H1 (cell line): ENCODE results near the gene CHCHD6.

ENCODE experiments used
- BRCA1 ChIP-seq: IDR thresholded peaks from 2 replicates; pipeline ENCODE4 v1.6.1; 2012; ENCODE audit warnings: low read depth, low read length, improper control_type of control experiment
- EGR1 ChIP-seq: IDR thresholded peaks from 2 replicates; pipeline ENCODE4 v1.6.1; 2011; ENCODE audit warnings: low read depth, low read length, borderline replicate concordance
- EP300 ChIP-seq, 2 experiments: IDR thresholded peaks; 1 replicate in 1 of 2; 2 replicates in 1 of 2; pipeline ENCODE4 v1.6.1; 2011 to 2012; ENCODE audit warnings: low read depth in 2 of 2, low read length in 2 of 2, mild to moderate bottlenecking in 2 of 2, borderline replicate concordance in 1 of 2, inconsistent platforms in 1 of 2, moderate library complexity in 1 of 2
- POLR2AphosphoS5 ChIP-seq: IDR thresholded peaks from 2 replicates; pipeline ENCODE4 v1.6.1; 2011; ENCODE audit warnings: low read depth, low read length
- SIRT6 ChIP-seq: IDR thresholded peaks from one replicate; pipeline ENCODE4 v1.7.1; 2012; ENCODE audit warnings: low read length, inconsistent platforms
- TAF7 ChIP-seq: optimal IDR thresholded peaks from 2 replicates; pipeline ENCODE3; 2011; ENCODE audit warnings: low read depth, mild to moderate bottlenecking, inconsistent platforms, low read length, moderate library complexity, borderline replicate concordance
- ZNF274 ChIP-seq: IDR thresholded peaks from 2 replicates; pipeline ENCODE4 v1.7.0; 2012; ENCODE audit warnings: low read length, borderline replicate concordance; ENCODE audit errors: extremely low read depth
- TF ChIP-seq, protein P1 (sequence below), 3 experiments: IDR thresholded peaks; 1 replicate in 2 of 3; 2 replicates in 1 of 3; pipeline versions ENCODE4 v1.5.1 to v1.6.1; 2011; ENCODE audit warnings: low read length in 3 of 3, mild to moderate bottlenecking in 3 of 3, inconsistent platforms in 2 of 3, low read depth in 1 of 3, moderate library complexity in 1 of 3; ENCODE audit not compliant: insufficient read depth in 1 of 3; ENCODE audit errors: control extremely low read depth in 1 of 3

DNA sequence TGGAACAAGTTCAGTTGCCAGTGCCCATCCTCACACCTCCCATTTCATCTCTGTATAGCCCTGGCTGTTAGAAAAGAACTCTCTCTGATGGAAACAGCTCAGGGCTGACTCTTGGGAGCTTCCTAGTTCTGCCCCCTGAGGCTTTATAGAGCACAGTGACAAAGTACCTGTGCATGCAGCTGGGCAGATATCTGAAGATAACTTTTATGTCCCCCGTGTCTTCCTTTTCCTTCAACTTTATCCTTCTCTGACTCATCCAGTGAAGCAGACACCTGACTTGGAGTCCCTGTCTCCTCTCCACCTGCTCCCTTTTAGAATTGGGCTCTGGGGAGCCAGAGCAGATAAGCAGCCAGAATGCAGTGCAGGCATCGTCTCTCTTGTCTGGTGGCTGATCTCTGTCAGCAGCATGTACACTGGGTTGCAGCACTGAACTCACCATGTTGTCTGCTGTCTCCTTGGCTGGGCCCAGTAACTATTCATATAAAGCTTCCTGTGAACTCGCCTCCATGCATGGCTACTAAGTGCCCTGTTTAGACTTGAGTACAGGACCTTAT is 225.0 kb downstream of the CHCHD6 start:
- TF ChIP-seq EP300 (IDR thresholded peaks at IDR 0.05; ENCODE audit: borderline replicate concordance in 1 of 2, low read depth in 2 of 2, low read length in 2 of 2), result no peak
- no peak for TF ChIP-seq POLR2AphosphoS5
- no peak for TF ChIP-seq TAF7
- no peak for TF ChIP-seq ZNF274
- TF ChIP-seq, protein P1, sequence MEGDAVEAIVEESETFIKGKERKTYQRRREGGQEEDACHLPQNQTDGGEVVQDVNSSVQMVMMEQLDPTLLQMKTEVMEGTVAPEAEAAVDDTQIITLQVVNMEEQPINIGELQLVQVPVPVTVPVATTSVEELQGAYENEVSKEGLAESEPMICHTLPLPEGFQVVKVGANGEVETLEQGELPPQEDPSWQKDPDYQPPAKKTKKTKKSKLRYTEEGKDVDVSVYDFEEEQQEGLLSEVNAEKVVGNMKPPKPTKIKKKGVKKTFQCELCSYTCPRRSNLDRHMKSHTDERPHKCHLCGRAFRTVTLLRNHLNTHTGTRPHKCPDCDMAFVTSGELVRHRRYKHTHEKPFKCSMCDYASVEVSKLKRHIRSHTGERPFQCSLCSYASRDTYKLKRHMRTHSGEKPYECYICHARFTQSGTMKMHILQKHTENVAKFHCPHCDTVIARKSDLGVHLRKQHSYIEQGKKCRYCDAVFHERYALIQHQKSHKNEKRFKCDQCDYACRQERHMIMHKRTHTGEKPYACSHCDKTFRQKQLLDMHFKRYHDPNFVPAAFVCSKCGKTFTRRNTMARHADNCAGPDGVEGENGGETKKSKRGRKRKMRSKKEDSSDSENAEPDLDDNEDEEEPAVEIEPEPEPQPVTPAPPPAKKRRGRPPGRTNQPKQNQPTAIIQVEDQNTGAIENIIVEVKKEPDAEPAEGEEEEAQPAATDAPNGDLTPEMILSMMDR (IDR thresholded peaks at IDR 0.05; ENCODE audit: control extremely low read depth in 1 of 3, insufficient read depth in 1 of 3, low read depth in 1 of 3, low read length in 3 of 3), result no peak
- no peak for TF ChIP-seq SIRT6
- TF ChIP-seq BRCA1, result no peak
- no peak for TF ChIP-seq EGR1
